SU-DHL-6 (cell line): Measurements from ENCODE around the gene LZIC.

Source experiments
- EZH2phosphoT487 ChIP-seq: fragments of 200-600 bp; sonication (generic), shearing (Covaris generic); conservative IDR thresholded peaks from 2 replicates; pipeline ENCODE4 v1.6.1; 2018; ENCODE audit warnings: mild to moderate bottlenecking, antibody characterized with exemption, low read length, moderate library complexity, mixed read lengths
- TF ChIP-seq, protein P1 (sequence below): fragments of 200-600 bp; sonication (generic); IDR thresholded peaks from one replicate; pipeline ENCODE4 v1.5.1; 2017; ENCODE audit warnings: antibody characterized with exemption, mild to moderate bottlenecking, low read length, moderate library complexity; ENCODE audit not compliant: insufficient read depth, poor library complexity, severe bottlenecking

DNA sequence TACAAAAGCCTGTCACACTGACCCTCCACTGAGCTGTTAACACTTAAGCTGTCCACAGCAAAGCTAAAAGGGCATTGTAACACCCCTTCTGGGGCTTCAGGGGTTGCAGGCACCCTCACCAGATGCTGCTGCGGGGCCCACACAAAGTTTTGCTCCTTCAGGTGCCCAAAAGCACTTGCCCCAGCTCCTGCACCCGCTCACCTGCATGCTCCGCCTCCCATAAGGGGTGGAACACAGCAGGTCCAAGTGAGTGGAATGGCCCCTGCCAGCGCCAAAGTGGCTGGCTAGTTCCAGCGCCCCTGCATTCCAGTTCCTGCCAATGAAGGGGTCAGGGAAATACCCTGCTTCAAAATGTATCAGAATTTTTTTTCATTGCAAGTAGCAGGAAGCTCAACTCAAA, 46.6 kb upstream of the LZIC start:
- TF ChIP-seq, protein P1, sequence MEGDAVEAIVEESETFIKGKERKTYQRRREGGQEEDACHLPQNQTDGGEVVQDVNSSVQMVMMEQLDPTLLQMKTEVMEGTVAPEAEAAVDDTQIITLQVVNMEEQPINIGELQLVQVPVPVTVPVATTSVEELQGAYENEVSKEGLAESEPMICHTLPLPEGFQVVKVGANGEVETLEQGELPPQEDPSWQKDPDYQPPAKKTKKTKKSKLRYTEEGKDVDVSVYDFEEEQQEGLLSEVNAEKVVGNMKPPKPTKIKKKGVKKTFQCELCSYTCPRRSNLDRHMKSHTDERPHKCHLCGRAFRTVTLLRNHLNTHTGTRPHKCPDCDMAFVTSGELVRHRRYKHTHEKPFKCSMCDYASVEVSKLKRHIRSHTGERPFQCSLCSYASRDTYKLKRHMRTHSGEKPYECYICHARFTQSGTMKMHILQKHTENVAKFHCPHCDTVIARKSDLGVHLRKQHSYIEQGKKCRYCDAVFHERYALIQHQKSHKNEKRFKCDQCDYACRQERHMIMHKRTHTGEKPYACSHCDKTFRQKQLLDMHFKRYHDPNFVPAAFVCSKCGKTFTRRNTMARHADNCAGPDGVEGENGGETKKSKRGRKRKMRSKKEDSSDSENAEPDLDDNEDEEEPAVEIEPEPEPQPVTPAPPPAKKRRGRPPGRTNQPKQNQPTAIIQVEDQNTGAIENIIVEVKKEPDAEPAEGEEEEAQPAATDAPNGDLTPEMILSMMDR, result no peak
- no peak for TF ChIP-seq EZH2phosphoT487
